ENCODE measurements around the gene KNDC1.

- TF ChIP-seq CTCF (IDR thresholded peaks at IDR 0.05) = no peak
- no peak for TF ChIP-seq POLR2A (IDR thresholded peaks at IDR 0.05)
These were observed 115.7 kb downstream of the KNDC1 start for GRCh38 chr10:133275684-133276092.

Data from right lobe of liver (tissue), 4 donors.